HPDE6-E6E7 (cell line): Measurements from ENCODE around the gene FGB.
"Not testable (repeated sequence)": the region's sequence is repeated elsewhere in the genome, so short reads cannot be mapped to it uniquely, and the experiment has no call there.

ENCODE experiments used
- DNase-seq: peaks from one replicate; pipeline ENCODE4 v3.0.0; 2011; ENCODE audit warnings: missing footprints; ENCODE audit errors: extremely low spot score

Gene FGB

DNA sequence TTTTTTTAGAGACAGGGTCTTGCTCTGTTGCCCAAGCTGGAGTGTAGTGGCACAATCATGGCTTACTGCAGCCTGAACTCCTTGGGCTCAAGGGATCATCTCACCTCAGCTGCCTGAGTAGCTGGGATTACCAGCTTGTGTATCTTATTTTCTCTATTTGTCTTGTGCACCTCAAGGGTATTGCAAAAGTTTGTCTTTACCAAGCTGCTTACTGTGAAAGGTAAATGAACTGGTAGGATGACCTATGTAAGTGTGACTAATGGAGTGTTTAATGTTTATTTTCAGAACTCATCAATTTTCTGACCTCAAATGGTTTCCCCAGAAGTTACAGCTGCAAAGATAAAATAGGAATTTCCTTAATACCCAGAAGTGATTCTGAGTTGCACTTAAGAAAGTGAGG is 33.0 kb downstream of the FGB start:
- peak; percentile 13 for DNase-seq

DNA sequence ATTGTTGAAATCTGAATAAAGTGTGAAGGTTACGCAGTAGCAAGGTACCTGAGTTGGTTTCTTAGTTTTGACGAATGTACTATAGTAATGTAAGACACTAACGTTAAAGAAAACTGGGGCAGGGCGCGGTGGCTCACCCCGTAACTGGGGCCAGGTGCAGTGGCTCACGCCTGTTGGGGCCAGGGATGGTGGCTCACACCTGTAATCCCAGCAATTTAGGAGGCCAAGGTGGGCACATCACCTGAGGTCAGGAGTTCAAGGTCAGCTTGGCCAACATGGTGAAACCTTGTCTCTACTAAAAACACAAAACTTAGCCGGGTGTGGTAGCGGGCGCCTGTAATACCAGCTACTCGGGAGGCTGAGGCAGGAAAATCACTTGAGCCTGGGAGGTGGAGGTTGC is 34.5 kb downstream of the FGB start:
- DNase-seq = not testable (repeated sequence)

DNA sequence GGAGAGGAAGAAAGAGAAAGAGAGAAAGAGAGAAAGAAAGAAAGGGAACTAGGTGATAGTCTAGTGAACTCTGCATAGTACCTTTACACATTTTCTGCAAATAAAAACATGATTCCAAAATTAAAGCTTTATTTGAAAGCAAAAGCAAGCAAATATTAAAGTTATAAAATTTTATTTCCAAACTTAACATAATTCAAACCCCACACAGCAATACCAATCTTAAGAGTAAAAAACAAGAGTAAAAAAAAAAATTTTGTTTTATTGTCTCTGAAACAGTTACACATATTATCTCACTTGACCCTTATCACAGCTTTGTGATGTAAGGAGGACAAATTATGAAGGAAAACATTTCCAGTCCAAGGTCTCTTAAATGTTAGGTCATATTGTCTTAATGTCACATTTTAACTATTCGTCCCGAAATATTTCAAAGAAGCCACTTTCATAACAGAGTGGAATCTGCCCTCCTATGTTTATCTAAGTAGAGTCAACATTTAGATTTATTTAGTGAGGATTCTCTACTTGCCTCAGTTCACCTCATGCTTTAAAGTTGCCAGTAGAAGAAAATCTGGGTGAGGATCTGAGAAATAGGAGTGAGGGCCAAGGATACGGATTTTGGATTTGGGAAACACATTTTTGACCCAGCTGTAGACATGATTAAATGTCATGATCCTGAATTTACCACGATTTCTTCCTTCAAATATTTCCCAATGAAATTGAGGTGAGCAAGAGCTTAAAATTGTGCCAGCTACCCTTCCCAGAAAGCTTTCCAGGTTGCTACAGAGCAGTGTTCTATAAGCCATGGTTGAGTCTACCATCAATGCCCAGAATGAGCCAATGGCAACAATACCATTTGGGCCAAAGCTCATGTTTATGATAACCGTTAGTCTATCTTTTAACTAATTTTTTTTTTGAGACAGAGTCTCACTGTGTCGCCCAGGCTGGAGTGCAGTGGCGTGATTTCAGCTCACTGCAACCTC is 35.3 kb downstream of the FGB start:
- no peak for DNase-seq

DNA sequence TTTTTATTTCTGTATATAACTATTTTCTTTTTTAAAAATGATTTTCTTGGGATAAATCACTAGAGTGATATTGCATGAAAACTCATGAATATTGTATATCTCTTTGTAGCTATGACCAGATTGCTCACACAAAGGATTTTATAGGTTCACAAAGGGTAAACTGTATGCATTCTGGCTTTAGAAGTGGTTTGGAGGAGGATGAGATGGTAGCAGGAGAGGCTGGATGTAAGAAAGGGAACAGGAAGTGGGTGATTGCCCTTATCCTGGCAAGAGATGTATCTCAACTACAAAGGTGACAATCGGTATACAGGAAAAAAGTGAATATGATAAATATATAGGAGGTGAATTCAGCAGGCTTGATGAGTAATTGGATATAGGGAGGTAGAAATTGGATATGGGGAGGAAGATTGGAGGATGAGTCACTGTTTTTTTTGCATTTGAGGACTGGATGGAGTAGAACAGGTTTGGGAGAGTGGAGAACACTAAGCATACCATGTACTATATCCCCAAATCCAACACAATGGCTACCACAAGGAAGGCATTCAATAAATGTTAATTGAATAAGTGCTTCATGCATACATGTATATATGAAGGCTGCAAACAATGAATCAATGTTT is 39.7 kb downstream of the FGB start:
- peak; percentile 64 for DNase-seq

DNA sequence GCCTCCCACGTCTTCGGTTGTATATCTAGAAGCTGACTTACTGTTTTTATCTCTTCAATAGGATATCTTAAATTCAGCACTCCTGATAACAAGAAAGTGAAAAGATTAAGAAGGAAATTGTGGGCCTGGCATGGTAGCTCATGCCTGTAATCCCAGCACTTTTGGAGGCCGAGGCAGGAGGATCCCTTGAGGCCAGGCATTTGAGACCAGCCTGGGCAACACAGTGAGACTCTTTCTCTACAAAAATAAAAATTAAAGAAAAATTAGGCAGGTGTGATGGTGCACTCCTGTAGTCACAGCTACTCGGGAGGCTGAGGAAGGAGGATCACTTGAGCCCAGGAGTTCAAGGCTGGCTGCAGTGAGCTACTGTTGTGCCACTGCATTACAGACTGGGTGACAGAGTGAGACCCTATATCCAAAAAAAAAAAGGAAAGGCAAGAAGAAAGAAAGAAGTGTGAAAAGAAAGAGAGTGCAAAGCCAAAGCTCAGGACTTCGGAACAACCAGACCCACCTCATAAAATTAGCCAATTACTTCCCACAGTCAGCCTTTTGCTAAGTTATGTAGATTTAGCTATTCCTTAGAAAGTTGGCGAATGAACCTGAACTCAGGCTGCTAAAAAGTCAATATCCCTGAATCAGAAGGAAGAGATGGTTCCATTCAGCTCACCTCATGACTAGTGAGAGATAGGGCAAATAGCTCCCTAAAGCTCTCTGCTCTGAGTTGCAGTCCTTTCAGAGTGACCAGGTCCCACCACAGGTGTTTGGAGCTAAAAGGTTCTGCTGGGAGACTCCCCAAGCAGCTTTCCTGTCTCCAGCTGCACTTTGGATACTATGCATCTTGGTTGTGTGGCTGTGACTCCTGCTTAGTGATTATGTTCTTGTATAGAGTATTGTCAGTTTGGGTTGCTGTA is 40.5 kb downstream of the FGB start:
- no peak for DNase-seq

DNA sequence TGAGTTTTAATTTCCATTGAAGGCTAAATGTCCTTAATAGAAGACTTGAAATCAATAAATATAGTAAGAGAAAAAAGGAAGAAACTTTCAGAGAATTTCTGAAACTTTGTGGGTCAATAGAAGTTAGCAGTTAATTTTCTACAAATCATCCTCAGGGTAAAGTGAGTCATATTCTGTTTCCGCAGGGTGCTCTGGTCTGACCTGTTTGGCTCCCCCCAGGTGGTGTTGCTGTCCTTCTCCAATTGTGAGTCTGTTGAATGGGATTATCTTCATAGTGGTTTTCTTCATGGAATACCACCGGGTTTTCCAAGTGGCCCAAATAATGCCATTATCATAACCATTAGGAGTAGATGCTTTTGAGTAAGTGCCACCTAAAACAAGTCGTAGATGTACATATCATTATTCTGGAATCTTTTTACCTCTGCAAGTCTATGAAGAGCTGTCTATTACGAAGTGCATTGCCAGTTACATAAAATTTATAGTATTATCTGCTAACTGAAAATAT is 41.9 kb downstream of the FGB start:
- DNase-seq = peak; percentile 19

DNA sequence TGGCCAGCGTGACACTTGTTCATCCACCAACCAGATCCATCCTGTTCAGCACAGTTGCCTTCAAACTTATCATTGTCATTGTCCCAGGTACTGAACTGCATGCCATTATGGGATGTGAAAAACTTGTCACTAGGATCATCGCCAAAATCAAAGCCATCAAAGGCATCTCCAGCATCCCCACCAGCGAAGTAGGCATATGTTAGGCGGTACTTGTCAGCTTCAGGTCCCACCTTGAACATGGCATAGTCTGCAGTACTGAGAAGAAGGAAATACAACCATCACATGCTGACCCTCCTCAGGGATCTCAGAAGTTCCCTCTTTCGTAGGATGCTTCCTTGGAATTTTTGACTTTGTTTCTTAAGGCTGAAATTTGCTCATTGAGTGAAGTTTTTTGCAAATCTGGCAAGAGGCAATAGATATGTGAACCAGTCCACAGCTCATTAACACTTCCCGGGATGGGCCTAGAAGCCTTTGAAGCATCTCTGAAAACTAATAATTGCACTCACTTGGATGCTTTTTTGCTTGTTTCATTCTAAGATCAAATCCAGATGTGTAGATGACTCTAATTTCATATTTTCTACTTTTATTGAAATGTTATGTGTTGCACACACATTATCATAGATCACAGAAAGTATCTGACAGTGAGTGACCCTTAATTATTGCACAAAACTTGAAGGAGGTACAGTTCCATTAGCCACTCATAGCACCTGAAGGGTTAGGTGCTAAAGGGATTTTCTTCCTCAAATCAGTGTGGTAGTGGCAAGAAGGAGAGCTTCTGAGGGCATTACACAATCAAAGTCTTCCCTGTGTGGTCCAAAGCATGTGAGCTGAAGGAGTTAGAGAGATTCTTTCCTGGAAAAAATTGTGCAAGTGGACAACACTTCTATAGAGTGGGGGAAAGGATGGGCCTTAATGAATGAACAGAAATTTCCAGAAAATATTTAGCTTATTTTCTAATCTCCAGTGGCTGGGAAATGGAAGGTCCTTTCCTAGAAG is 44.2 kb downstream of the FGB start:
- DNase-seq = no peak

DNA sequence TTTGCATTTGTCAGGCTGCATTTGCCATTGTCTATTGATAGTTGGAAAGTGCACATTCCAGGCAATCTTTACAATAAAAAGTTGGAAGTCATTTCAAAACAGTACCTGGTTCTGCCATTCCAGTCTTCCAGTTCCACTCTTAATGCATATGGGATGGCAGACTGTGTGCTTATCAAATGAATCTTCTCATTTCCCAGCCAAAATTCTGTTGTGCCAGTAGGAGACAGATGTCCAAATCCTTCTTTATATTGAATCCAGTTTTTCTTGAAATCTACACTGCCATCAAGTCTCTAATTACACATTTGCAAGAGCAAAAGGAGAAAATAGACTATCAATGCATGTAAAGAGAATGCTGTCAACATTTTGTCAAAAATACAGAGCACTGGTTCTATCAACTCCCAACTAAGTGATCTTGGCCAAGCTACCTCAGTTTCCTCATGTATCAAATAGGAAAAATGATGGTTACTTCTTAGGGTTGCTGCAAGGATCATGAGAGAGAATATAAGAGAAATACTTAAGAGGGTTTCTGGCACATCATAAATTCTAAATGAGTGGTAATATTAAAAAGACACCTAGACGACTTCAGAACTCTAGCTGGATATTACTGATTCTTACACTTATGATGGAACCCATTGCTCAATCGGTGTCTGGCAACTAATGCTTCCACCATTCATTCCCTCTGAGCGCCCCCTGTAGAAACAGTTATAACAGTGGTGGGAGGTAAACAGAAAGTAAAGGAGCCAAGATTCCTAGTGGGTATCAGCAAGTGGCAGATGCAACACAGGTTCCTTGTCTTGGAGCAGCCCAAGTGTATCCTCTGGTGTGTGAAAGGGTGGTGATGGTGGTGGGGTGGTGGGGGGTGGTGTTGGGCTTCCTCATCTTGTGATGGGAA is 45.8 kb downstream of the FGB start:
- DNase-seq = no peak

DNA sequence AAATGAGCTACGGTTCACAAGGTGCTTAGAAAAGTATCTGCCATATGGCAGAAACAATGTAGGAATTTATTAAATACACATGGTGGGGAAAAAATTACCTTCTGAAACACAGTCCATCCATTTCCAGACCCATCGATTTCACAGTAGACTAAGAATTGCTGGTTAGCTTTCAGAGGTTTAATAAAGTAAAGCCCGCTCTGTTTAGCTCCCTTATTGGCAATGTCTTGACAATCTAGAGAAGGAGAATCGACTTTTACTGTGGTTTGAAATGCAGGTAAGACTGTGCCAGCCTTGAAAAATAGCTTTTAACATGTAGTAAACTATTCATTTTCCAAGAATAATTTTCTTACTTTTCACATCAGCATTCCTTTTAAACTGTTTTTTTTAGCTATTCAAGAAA is 46.7 kb downstream of the FGB start:
- DNase-seq = no peak

DNA sequence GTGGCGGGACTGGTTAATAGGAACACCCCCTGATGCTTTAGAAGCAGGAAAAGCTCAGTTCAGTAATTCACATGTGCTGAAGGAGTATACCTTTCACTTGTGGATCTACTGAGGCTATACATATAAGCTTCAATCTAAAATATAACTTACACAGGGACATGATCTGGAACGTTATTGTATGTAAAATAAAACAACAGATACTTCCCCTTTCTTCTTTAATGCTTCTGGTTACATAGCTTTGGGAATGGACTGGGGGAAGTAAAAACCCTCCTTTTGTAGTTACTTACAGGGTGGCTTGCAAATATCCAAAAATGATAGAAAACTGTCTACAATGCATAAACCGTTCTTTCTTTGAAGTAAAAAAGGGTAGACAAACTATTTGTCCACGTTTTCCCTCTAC is 47.8 kb downstream of the FGB start:
- no peak for DNase-seq

DNA sequence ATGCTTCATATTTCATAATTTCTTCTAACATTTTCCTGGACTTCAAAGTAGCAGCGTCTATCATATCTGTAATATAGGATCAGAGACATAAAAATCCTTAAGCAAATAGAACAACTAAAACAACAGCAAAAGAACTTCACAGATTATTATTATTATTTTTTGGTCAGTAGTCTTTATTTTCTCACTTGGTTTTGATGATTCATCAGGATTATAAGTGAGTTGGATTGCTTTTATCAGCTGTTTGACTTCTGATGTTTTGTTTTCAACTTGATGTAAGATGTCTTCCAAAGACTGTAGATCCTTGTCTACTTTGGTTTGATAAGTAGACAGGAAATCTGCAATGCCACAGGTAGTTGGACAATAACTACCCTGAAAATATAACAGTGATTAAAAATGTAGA is 49.0 kb downstream of the FGB start:
- no peak for DNase-seq

DNA sequence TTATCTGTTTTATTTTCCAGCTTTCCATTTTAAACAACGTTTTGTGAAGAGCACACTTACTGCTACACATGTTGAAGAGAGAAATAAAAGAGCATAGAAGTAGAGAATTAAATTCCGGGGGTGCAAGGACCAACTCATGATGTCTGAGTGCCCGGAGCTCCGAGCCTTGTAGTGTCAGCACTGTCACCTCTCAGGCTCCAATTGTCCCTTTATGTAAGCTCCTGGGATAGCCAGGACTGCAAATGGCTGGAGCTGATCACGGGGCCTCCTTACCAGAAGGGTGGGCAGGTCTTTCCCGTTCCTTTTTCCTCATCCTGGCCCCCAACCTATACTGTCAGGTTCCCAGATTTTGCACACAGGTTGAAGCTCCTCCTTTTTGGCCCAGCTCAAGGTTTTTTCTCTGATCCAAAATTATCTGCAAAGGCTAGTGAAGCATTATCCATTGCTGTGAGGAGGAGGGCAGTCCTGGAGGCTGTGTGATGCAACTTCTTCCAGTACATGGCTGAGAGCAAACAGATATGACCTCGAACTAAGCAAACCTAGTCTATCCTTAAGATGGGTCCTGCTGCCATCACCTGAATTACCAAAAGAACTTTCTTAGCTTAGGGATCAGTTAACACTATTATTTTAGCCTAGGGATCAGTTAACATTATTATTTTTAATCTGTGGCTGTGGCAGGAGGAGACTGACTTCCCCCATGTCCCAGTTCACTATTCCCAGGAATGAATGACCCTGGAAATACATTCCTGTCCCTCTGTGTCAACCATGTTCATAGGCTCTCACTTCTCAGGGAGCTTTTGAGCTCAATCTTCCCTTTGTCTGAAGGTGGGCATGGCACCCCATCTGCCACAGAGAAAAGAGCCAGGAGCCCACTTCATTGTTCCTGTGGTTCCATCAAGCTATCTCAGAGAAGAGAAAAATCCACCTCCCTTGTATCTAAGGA is 49.9 kb downstream of the FGB start, which contains the start of gene FGG:
TSS of gene FGG (minus strand) at position 185 of the 943 bp plus-strand sequence. CDS start at position 138, 47 bp downstream.
- no peak for DNase-seq

DNA sequence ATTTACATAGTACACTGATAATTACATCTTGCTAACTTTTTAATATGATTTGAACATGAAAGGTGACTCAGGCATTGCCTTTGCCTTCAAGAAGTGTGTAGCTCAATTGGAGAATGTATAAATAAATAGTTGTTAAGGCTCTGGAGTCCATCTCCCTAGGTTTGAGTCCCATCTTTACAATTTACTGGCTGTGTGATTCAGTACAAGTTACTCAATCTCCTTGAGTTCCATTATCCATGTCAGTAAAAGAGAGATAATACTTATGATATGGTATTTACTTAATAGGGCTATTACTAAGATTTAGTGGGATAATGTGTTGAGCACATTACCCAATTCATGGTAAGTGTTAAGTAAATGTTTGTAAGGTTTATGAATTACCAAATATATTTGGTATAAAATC is 51.5 kb downstream of the FGB start:
- no peak for DNase-seq

DNA sequence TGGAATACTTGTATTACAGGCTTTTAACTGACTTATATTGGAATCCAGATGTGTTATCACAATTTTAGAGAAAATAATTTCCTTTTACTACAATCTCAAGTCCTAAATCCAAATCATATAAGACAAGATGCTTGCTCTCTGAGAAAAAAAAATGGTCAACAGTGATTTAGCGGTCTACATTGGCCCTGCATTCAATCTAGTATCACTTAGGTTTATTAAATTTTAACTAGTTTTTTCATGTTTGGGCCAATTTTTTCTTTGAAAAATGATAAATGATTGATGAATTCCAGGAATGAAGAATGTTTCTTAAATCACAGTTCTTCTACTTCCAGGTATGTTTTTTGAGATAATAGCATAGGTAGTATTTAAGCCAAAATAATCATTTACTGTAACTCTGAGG is 52.4 kb downstream of the FGB start:
- no peak for DNase-seq

DNA sequence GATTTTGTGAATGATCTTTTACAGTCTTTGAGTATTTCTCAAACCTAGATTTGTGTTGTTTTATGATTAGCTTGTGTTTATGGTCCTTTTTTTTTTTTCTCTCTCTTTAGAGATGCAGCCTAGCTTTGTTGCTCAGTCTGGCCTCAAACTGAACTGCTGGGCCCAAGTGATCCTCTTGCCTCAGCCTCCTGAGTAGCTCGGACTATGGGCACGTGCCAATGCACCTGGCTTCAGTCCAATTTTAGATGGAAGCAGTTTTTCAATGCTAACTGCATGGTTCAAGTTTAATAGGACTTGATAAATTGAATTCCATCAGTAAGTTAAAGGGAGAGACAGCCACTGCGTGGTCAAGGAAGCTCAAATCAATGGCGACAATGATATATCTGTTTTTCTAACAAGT is 53.5 kb downstream of the FGB start:
- no peak for DNase-seq

DNA sequence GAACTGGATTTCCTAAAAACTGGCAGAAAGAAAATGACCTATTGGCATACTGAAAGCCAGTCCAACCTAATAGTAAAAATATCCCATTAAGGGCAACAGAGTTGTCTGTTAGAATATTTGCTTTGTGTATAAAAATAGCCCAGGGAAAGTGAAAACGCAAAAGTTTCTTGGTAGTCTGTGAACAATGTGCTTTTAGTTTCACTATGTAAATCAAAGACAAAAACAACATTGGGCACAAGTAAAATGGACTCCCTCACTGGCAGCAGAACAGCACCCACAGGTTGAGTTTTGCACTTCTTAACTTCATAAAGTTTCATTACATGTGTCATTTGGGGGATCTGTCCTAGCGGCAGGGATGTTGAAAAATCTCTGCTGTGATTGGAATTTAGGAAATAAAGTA is 53.9 kb downstream of the FGB start:
- no peak for DNase-seq

DNA sequence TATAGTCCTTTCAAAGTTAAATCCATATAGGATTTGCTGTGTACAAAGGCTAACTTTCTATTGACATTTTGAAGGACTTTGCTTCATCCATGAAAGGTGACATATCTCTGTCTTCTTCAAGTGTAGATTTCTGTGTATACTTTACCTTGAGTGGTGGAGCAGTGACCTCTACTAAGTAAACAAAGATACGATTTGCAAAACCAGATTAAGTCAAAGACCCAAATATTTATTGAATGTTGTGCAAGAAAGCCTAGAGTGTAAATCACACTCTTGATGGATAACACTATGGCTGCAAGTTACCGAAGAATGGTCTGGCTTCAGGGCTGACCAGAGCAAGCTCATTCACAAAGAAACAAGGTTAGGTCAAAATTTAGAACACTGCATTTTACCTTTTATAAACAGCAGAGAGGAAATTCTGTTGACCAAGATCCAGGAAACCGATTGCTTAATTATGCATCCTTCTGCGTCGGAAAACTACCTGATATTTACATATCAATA is 55.1 kb downstream of the FGB start:
- DNase-seq = no peak

DNA sequence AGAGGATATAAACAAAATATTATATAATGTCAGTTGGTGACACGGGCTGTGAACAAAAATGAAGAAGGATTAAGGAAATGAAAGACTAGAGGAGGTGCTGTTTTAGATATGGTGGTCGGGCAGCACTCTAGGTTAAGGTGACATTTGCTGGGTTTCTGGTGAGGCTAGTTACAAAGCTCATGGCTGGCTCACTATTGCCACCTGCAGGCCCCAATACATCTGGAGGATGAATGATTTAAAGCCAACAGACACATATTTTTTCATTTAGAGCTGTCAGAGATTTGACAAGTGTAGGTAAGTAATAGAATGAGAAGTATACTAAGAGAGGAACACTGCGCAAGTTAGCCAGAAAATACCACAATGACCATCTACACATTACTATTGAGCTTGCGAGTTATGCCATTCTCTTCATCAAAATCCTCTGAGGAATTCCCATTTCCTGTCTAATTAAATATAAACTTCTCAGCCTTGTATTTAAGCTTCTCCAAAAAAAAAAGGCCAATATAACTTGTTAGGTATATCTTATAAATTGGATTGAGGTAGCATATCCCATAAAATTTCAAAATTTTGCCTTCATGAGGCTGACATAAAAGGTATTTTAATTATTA is 56.0 kb downstream of the FGB start:
- peak; percentile 37 for DNase-seq
